Endothelial cell (in vitro differentiated cells): Measurements from ENCODE around the gene C10orf143. TPM values are rescaled to one million over a fixed set of nuclear protein-coding genes. Genes with fewer than 3 reads are reported as not detected.

ENCODE experiments used
- DNase-seq: peaks from one replicate; pipeline ENCODE4 v3.0.0; 2021; ENCODE audit warnings: low spot score
- H3K27ac Mint-ChIP-seq: one replicate; pipeline ENCODE4 v1.8.0; 2021; ENCODE audit warnings: mixed read lengths, inconsistent platforms; ENCODE audit not compliant: unreplicated experiment
- H3K27me3 Mint-ChIP-seq: one replicate; pipeline ENCODE4 v1.8.0; 2021; ENCODE audit warnings: mild to moderate bottlenecking, moderate library complexity, mixed read lengths, inconsistent platforms; ENCODE audit not compliant: unreplicated experiment
- H3K36me3 Mint-ChIP-seq: one replicate; pipeline ENCODE4 v1.8.0; 2021; ENCODE audit warnings: mild to moderate bottlenecking, low read depth, mixed read lengths, inconsistent platforms; ENCODE audit not compliant: unreplicated experiment
- H3K4me1 Mint-ChIP-seq: one replicate; pipeline ENCODE4 v1.8.0; 2021; ENCODE audit warnings: mild to moderate bottlenecking, mixed read lengths, inconsistent platforms; ENCODE audit not compliant: unreplicated experiment
- H3K4me3 Mint-ChIP-seq: one replicate; pipeline ENCODE4 v1.8.0; 2021; ENCODE audit warnings: mild to moderate bottlenecking, mixed read lengths, inconsistent platforms; ENCODE audit not compliant: unreplicated experiment
- H3K9me3 Mint-ChIP-seq: one replicate; pipeline ENCODE4 v1.8.0; 2021; ENCODE audit warnings: mixed read lengths, inconsistent platforms; ENCODE audit not compliant: unreplicated experiment
- total RNA-seq: library from RNA; stranded (reverse); fragmentation: NEBNext Ultra II Directional; extraction: Animal tissue kit (Norgen Biotek cat#: 25700); gene quantifications from one replicate; pipeline ENCODE4 v1.2.1, GENCODE V29; 2021; ENCODE audit not compliant: unreplicated experiment
- TF ChIP-seq, protein P1 (sequence below): fragments of 200-600 bp; sonication (generic); IDR thresholded peaks from one replicate; pipeline ENCODE4 v1.5.0; 2021; ENCODE audit warnings: antibody characterized with exemption; ENCODE audit not compliant: unreplicated experiment

Gene C10orf143
- total RNA-seq, 1 donor from 2014 or later, result 3.4 TPM

DNA sequence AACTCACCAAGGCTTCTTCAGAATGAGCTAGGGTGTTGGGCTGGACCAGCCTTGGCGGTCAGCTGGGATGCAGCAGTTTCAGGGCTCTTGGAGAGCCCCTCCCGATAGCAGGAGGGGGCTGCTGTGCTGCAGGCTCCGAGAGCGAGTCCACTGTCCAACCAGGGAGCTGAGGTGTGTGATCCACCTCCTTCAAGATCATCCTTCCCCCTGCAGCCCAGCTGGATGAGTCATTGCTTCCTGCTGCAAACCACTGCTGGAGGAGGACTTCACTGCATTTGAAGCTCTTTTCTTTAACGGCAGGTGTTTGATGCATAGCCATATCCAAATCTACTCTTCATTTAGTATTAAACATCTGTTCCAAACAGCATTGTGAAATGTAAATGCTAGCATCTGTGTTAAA is 92.4 kb downstream of the C10orf143 start:
- Mint-ChIP-seq H3K36me3 (no peaks in the 10 kb centered on the region), H3K4me3 (no peak overlapping the region), H3K27ac (no peak overlapping the region), H3K4me1 (no peaks in the 10 kb centered on the region), H3K9me3 (no peaks in the 10 kb centered on the region), H3K27me3 (peaks cover 8% of the 10 kb centered on the region)
- DNase-seq, result no peak
- TF ChIP-seq, protein P1, sequence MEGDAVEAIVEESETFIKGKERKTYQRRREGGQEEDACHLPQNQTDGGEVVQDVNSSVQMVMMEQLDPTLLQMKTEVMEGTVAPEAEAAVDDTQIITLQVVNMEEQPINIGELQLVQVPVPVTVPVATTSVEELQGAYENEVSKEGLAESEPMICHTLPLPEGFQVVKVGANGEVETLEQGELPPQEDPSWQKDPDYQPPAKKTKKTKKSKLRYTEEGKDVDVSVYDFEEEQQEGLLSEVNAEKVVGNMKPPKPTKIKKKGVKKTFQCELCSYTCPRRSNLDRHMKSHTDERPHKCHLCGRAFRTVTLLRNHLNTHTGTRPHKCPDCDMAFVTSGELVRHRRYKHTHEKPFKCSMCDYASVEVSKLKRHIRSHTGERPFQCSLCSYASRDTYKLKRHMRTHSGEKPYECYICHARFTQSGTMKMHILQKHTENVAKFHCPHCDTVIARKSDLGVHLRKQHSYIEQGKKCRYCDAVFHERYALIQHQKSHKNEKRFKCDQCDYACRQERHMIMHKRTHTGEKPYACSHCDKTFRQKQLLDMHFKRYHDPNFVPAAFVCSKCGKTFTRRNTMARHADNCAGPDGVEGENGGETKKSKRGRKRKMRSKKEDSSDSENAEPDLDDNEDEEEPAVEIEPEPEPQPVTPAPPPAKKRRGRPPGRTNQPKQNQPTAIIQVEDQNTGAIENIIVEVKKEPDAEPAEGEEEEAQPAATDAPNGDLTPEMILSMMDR, result no peak

DNA sequence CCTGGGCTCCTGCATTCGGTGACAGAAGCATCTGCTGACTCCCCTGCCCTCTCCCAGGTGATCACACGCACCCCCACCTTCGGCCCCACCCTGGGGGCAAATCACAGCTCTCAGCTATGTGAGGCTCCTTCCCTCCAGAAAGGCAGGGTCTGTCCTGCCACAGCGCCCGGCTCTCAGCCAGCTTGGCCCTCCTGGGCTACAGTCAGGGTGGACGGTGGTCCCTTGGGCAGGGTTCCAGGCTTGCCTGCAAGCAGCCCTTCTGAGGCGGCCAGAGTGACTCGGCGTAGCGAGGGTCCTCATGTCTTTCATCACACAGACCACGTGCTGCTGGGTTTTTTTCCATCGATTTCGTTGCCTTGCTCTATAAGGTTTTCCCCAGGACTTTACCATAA is 93.0 kb downstream of the C10orf143 start:
- Mint-ChIP-seq H3K27ac (no peak overlapping the region), H3K27me3 (peaks cover 11% of the 10 kb centered on the region), H3K4me3 (no peak overlapping the region), H3K36me3 (no peaks in the 10 kb centered on the region), H3K4me1 (no peaks in the 10 kb centered on the region), H3K9me3 (no peaks in the 10 kb centered on the region)
- TF ChIP-seq, protein P1, result no peak
- no peak for DNase-seq

DNA sequence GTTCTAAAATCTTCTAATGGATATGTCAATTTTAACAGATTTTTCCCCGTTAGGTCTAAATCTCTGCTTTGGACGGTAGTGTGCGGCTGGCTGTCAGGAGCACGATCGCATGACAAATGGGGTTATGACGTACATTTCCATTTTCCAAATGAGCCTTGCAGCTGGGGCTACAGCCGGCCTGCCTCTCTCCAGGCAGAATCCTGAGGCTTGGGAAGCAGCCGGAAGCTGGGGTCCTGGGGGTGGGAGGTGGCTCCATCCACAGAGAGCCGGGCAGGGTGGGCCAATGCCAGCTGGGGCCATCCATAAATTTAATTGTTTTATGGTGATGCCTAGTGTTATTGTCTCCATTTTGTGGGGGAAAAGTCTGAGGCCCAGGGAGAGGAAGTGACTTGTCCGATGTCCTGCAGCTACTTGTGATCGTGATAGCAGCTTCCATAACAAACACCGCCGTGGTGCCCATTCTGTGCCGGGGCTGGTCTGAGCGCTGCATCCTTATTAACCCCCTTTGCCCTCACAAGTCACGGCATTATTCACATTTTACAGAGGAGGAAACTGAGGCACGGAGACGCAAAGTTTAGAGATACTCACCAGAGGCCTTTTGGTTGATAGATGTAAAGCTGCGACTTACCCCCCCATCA is 93.5 kb downstream of the C10orf143 start:
- Mint-ChIP-seq H3K4me1 (no peaks in the 10 kb centered on the region), H3K36me3 (no peaks in the 10 kb centered on the region), H3K27ac (no peak overlapping the region), H3K27me3 (peaks cover 11% of the 10 kb centered on the region), H3K9me3 (no peaks in the 10 kb centered on the region), H3K4me3 (no peak overlapping the region)
- TF ChIP-seq, protein P1, result no peak
- no peak for DNase-seq

DNA sequence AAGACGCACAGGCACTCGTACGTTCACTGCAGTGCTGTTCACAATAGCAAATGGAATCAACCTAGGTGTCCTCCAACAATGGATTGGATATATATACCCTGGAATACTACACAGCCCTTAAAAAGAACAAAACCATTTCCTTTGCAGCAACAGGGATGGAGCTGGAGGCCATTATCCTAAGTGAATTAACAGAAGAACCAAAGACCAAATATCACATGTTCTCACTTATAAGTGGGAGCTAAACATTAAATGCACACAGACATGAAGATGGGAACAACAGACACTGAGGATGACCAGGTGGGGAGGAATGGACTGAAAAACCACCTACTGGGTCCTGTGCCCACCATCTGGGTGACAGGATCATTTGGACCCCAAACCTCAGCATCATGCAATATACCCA is 94.5 kb downstream of the C10orf143 start:
- Mint-ChIP-seq H3K4me3 (no peak overlapping the region), H3K27me3 (peaks cover 7% of the 10 kb centered on the region), H3K4me1 (no peaks in the 10 kb centered on the region), H3K9me3 (no peaks in the 10 kb centered on the region), H3K27ac (no peak overlapping the region), H3K36me3 (no peaks in the 10 kb centered on the region)
- TF ChIP-seq, protein P1, result no peak
- no peak for DNase-seq

DNA sequence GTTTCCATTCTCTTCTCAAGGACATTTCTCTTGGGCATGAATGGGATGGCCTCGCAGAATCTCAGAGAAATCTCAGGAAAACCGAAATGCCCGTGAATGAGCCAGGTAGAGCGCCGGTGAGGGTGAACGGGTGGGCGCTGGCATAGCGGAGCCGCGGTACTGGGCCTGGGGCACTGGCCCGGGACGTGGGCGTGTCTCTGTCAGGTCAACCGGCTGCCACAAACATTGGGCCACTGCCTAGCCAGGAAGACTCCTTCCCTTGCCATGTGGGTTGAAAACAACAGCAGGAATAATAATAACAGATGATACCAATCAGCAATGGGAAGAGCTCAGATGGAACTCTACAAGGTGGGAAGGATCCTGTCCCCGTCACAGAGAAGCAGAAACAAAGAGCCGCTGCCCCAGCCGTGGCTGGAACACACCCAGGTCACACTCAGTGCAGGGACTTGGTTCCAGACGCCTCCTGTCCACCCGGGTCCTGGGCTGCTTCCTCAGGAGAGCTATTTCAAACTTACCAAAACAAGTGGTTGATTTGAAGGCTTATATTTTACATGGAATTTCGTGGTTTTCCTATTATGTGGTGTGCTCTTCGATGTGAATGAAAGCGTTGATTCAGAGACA is 95.4 kb downstream of the C10orf143 start:
- Mint-ChIP-seq H3K36me3 (no peaks in the 10 kb centered on the region), H3K27ac (no peak overlapping the region)
- TF ChIP-seq, protein P1, result no peak

More for the DNA sequence above, 95.4 kb downstream of the C10orf143 start:
- Mint-ChIP-seq H3K4me1 (no peaks in the 10 kb centered on the region), H3K4me3 (no peak overlapping the region), H3K27me3 (peaks cover 7% of the 10 kb centered on the region), H3K9me3 (no peaks in the 10 kb centered on the region)
- no peak for DNase-seq
